Inflammatory macrophage (primary cell): ENCODE measurements around the gene ZNF70.
A peak's percentile ranks its signal among the peaks of the same experiment; 100 is the strongest.

Source experiments
- DNase-seq, 2 donors: peaks; one replicate each; pipeline ENCODE4 v3.0.0-alpha.2; 2020 to 2022

ZNF70 gene

DNA sequence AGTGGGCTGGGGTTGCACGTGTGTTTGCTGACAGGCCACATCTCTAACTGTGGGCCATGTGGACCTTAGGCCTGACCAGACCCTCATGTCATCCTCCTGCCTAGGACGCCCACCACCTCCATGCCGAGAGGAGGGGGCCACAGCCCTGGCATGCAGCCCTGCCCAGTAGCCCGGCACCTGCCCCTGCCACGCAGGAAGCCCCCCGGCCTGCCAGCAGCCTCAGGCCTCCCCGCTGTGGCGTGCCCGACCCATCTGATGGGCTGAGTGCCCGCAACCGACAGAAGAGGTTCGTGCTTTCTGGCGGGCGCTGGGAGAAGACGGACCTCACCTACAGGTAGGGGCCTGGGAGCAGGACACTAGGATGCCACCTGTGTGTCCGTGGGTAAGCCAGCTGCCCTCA is 28.2 kb upstream of the ZNF70 start:
- no peak for DNase-seq

DNA sequence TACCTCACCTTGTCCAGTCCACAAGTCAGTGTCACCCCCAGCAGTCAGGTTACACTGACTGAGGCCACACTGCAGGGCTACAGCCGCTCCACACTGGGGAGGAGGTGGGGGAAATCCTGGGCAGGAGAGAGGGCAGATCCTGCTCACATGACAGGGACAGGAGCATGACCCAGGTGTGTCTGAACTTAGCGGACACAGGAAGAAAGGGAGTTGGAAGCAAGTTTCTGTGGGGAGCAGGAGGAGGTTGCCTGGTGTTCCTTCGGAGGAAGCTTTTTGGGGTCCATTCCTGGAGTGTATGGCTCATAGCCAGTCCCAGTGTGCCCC is 27.6 kb upstream of the ZNF70 start:
- DNase-seq: no peak

DNA sequence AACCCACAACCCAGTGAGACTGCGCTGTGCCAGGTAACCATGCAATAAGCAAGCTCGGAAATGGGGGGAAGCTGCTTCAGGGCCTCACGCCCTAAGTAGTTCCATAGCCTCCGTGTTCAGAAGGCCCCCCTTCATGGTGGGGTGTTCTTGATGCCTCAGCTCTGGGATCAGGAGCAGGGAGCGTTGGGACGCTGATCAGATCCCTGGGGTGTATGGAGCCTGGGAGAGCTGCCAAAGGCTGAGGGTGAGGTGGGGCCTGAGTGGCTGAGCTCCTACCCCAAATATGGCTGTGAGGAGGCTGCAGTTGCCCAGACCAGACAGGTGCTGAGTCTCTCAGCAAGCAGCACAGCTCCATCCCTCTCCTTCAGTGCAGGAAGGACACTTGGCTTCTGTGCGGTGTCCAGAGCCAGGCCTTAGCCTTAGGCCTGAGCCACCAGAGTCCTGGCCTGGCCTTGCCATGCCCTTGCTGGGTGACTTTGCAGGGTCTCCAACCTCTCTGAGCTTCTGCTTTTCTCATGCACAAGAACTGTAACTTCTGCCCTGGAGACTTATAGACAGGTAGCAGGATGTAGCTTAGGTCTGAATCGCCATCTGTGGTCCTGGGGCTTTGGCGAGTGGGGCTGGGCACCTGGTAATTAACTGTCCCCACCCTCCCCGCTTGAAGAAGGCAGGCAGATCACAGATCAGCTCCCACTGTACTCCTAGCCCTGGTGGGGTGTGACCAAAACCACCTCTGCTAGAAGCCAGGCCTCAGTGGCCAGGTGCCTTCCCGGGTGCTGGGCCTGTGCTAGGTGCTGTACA is 27.1 kb upstream of the ZNF70 start:
- DNase-seq: no peak

DNA sequence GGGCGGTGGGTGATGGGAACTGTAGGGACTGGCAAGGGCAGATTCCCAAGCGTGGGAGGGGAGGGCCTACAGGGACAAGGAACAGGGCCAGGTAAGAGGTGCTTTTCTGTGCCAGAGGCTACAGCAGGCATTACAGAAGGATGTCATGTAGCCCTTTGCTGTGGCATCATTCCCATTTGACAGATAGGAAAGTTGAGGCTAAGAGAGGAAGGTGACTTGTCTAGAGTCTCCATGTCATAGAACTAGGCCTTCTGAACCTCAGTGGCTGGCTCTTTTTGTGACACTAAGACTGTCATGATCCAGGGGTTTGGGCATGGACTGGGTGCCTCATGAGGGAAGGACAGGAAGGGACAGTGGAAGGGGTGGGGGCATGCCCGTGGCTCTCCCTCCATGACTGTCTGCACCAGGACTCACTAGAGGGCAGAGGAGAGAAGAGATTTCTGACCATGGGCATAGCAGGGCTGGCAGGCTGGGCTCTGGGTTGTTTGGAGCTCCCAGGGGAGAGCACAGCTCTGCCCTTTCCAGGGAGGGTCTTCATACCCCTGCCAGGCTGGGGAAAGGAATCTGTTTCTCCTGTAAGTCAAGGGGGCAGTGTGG is 25.0 kb upstream of the ZNF70 start:
- no peak for DNase-seq

DNA sequence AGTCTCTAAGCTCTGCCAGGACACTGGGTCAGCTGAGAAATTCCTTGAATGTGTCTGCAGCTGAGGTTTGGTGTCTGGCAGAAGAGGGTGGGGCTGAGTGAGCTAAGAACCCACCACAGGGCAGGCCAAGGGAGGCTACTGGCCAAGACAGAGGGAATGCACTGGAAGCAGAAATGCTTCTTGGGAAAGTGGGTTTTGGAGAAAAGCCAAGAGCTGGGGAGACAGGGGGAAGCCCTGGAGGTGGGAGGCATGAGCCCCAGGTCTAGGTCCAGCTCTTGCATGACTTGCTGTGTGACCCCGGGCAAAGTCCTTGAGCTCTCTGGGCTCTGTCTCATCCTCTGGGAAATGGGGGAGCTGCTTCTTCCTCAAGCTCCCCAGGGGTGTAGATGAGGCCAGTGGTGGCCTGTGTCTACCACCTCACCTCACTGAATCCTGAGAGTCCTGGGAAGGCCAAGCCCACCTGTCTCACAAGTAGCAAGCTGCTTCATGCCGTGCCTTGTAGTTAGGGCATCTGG is 24.1 kb upstream of the ZNF70 start:
- no peak for DNase-seq

DNA sequence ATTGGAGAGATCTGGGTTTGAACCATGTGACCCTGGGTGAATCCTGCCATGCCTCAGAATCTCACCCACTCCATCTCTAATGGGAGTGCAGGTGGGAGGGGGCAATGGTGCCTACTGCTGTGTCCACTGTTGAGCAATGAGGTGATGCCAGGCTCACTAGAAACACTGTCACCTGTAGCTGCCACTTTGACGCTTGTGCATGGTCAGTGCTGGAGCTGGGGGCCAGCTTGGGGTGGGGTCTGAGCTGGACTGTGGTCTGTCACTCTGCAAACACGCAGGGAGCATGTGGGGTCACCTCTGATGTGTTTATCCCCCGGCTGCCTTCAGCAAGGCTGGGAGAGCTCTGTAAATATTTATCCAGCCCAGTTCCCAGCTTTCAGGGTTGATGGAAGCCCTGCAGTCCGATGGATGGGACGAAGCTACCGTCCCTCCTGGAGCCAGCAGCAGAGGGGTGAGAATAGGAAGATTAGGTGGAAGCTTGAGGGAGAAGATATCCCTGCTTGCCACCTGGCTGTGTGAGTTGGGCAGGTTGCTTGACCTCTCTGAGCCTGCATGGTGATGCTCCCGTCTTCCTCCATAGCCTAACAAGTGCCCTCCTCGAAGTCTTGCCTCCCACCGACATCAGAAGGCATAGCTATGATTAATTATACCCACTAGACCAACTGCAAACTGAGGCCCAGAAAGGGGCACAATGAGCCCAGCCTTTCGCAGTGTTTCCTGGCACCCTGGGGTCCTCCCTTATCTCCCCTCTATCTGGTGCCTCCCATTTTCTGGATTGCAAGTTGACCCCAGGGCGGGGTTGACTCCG is 23.4 kb upstream of the ZNF70 start:
- no peak for DNase-seq

DNA sequence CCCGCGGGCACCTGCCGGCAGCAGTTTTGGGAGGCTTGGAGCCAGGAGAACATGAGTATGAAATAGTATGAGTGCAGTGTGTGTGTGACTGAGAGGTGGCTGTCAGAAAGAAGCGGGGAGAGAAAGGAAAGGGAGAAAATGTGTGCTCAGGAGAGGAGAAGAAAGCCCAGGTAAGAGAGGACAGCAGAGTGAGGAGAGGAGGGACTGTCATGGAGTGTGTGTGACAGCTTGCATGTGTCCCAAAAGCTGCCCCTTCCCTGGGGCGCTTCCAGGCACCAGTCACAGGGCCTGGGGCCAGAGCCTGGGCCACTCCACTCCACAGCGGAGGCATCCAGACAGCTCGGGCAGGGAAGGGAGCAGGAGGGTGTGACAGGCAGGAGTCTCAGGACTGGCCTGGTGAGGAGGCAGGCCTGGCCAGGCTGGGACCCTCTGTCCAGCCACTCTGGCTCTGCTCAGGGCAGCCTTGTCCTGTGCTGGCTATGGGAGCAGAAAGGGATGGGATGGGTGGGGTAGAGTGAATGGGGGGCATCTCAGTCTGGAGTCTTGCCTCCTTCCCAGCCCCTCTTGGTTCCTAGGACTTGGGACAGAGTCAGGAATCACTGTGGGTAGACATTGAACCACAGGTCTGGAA is 22.7 kb upstream of the ZNF70 start:
- DNase-seq: no peak

DNA sequence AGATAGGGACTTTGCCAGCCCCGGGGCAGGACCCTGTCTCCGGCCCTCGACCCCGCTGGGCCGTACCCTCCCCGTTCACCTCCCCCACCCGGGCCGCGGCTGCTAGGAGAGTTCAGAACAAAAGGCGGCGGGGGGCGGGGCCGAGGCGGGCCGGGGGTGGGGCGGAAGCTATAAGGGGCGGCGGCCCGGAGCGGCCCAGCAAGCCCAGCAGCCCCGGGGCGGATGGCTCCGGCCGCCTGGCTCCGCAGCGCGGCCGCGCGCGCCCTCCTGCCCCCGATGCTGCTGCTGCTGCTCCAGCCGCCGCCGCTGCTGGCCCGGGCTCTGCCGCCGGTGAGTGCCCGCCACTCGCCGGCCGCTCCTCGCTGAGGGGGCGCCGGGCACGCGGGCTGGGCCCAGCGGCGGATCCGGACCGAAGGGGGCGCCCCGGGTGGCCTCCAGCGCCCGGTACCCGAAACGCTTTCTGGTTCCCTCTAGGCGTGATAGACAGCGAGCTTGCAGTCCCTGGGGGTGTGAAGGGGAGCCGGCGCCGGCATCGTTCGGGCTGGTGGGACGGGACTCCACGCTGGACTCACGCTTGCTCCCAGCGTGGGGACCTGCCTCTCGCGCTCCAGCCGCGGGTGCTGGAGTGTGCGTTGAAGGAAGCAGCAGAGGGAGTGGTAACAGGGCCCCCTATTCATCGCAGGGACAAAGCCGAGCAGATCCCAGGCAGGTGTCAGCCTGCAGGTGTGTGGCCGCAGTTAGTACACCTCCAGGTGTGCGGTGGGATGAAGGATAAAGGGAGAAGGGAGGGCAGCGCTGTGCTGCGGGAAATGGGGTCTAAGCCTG is 21.9 kb upstream of the ZNF70 start, which contains the start of gene MMP11:
Gene MMP11 (plus strand): TSS at position 201 of the 825 bp plus-strand sequence. CDS start 22 bp downstream, at position 223.
- peak in 1 of 2 donors; percentile 27 for DNase-seq

DNA sequence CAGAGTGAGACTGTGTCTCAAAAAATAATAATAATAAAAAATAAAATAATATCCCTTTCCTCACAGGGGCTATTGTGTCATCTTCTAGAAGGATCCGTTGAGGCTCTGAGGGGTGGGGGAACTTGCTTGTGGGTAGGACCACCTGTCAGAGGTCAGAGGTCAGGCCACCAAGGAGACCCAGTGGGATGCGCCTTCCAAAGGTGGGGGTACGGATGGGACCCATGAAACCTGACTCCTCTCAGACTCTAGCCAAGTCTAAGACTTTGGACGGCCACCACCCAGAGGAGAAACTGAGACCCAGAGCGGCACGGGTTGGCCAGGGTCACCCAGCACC is 21.4 kb upstream of the ZNF70 start:
- no peak for DNase-seq

DNA sequence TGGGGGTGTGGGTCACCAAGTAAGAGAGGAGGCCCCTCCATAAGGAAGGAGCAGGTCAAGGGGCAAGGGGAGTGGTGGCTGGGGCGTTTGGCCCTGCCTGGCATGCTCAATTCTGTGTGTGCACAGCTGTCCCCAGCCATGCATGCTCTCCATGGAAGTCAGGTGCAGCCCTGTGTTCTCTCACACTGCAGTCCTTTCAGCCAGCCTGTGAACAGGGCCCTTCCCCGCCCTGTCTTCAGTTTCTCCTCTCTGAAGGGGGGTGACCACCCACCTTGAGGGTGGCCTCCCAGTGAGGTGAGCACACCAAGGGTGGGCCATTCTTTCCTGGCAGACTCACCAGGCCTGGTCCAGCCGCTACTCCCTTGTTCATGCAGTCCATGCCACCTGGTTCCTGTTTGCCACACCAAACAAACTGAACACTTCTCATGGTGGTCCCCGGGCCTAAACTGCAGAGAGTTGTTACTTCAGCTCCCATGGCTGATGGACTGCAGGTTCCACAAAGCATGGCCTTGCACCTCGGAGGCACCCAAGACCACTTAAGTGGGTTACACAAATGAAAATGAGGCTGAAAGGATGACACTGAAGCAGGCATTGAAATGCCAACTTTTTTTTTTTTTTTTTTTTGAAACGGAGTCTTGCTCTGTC is 18.5 kb upstream of the ZNF70 start:
- DNase-seq: no peak

DNA sequence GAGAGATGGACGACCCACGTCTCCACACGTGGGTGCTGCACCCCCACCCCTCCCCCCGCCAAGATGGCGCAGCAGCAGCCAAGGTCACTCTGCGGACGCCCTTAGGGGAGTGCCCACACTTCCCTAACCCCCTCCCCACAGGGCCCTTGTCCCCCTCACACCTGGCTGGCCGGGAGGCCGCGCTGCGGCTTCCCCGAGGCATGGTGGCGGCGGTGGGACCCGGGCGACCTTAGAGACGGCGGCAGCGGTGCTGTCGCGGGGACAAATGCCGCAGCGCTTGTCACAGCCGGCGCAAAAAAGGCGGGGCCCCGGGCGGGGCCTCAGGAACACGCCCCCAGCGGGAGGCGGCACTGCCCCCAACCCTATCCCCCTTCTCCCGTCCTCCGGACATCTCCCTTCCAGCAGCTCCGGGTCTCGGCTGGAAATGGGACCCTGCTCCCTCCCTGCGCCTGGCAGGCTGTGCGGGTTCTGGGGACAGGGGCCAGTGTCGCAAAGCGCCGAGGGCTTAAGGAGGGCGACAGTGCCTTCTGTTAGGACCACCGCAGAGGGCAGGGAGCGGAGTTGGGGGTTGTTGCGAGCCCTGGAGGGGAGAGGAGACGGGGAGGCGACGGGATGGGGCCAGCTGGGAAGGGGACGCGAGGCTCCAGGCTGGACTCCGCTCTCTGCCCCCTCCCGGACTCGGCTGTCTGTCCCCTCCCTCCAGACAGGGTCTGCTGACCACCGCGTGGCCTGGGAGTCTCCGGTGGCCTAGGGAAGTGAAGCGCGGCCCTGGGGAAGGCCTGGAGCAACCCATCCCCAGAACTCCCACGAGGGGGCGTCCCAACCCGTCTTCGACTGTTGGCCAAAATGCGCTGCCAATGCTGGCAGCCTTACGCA is 17.0 kb upstream of the ZNF70 start, which contains the start of gene CHCHD10:
Gene CHCHD10 (minus strand): TSS at position 300 of the 876 bp plus-strand sequence. CDS start 98 bp downstream, at position 202.
- DNase-seq: peak; percentile 89 to 94

DNA sequence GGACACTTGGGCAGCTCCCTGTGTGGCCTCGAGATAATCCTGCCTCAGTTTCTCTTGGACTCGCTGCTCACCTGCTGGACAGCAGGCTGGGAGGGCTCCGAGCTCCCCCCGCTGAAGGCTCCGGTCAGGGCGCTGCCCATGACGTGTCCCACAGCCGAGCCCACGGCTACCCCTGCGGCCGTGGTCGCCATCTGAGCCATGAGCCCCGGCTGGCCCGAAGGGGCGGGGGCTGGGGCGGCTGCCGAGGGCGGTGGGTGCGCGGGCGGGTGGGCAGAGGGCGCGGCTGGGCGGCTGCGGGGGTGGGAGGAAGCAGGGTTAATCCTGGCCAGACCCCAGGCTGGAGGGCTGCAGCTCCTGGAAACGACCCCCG is 16.4 kb upstream of the ZNF70 start:
- no peak for DNase-seq

DNA sequence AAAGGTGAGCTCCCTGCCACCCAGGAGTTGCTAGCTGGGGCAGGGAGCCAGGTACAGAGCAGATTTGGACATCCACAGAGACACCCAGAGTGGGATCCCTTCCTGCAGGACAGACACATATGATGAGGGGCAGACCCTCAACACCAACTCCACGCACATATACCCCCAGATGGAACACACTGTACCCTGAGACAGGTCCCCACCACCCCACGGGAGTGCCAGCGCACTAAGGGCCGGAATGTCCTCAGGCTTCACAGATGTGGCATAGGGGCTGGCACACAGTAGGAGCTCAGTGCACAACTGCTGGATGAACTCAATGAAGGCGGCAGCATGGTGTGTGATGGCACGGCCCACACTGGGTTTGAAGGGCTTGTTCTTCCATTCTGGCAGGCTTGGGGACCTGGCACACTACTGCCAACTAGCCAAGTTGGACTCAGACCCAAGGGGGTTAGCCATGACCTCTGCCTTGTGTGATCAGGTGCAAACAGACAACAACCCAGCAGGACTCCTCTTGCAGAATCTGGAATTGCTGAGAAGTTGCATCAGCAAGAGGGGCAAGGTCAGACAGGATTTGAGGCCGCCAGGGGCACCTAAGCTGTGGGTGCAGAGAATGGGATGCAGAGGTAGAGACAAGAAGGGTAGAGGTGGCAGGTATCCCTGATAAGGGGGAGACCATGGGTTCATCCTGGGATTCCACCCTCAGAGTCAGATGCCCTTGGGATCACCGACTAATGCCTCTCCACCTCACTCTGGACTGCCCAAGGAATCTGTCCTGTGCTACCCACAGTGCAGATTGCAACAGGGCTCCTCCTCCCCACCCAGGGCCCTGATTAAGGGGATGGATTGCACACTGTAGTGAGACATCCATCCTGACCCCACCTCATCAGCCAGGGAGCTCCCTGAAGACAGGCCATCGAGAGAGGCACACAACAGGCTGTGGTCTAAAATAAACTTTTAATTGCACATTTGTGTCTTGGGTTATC is 14.3 kb upstream of the ZNF70 start:
- no peak for DNase-seq

DNA sequence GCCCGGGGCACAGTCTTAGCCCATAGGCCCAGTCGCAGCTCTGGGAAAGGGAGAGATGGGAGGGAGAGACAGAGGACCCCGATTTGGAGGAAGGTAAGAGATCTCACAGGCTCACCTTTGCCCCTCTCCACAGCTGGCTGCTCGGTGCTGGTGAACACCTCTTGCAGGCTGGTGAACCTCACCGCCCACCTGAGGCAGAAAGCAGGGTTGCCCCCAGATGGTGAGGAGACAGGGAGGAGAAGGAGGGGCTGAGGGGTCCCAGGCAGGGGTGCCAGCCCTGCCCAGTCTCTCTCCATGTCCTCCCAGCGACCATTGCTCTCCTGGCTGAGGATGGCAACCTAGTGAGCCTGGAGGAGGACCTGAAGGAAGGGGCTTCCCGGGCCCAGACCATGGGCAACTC is 13.0 kb upstream of the ZNF70 start:
- DNase-seq: no peak

DNA sequence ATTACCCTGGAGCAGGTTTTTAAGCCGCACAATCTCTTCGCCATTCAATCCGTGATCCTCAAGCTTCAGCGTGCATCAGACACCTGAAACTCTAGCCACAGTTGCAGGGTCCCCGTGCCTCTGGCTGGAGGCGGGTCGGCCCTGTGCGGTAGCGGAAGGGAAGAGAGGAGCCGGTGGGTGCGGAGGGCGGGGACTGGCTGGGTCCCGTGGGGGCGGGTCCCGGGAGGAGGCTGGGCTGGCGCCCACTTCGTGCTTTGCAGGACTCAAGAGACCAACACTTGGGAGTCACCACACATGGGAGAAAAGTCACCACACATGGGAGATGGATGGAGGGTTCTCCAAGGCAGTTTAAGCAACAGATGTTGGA is 12.7 kb upstream of the ZNF70 start:
- peak in 1 of 2 donors; percentile 28 for DNase-seq

DNA sequence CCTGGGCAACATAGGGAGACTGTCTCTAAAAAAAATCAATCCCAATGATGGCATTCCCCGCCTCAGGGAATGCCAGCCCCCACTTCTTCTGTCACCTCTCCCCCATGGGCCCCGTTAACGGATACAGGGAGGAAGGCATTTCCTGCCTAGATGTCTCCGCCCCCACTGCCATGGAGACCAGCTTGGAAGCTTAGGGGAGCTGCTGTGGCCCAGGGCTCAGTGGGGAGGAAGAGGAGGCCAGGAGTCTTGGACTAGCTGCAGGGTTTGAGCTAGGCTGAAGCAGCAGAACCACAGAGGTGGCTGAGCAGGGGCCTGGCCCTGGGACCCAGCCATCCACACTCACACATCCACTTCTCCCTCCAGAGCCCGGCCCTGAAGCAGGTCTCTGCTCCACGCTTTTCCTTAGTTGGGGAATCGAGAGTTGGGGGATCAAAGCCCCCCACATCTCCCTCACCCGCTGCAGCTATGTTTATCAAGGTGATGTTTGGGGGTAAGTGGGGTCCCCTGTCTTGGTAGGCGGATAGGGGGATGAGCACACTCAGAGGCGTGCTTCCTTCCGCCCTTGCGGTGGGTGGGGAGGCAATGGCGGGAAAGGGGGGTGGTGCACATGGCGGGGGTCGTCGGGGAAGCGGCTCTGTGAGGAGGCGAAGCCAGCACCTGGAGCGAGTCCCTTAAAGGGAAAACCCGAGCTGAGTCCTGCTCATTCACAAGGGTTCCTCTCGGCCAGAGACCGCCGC is 12.1 kb upstream of the ZNF70 start, which contains the start of gene C22orf15:
Gene C22orf15 (plus strand): TSS at position 149 of the 737 bp plus-strand sequence. CDS start 317 bp downstream, at position 466.
- no peak for DNase-seq

DNA sequence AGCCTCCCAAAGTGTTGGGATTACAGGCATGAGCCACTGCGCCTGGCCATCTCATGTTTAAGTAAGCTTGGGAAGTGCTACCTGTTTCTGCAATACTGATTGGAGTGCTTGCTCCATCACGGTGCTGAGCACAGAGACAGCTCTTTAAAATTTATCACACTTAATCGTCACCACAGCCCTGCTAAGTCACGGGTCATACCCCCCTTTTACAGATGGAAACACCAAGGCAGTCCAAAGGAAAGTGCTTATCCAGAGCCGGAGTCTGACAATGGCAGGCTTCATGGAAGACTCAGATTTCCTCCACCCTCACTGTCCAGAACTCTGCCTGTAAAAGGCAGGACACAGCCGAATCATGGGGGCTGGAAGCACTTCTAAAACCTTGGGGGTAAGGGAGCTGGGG is 9.1 kb upstream of the ZNF70 start:
- no peak for DNase-seq

DNA sequence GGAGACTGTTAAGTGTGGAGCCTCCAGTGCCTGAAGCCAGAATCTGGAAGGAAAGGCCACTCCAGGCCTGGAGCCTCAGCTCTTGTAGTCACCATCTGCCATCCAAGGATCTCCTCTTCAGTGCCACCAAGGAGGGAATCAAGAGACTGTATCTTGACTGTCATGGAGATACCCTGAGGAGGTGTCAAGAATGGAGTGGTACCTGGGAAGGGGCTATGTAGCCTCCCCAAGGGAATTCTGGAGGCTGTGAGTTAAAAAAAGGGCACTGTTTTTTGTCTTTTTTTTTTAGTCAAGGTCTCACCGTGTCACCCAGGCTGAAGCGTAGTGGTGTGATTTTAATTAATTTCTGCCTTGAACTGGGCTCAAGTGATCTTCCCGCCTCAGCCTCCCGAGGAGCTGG is 8.7 kb upstream of the ZNF70 start:
- DNase-seq: no peak
